Measurements from ENCODE around the gene MAML2. TPM values are rescaled to one million over a fixed set of nuclear protein-coding genes. Genes with fewer than 3 reads are reported as not detected.

The MAML2 gene
- total RNA-seq, 1 experiment from 2014 or later, result 0.11 TPM

DNA sequence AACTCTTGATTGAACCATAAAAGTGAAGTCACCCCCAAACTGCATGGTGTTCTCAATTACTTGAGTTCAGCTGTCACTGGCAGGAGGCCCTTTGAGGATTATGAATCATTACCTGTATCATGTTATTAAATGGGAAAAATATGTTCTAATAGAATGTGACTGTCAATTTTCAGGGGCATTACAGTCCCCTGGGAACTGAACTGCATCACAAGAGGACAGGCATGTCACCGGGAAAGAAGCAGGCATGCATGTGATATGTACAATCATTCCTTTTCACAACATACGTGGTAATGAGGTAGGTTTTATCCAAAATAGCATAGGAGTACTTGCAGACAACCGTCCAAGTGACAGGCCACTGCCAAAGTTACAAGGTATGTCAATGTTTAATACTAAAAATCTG, 165.8 kb downstream of the MAML2 start:
- no peak for DNase-seq
- Histone ChIP-seq H3K9me3 (ENCODE audit: low read length) (no peaks in the 10 kb centered on the region), H3K9me2 (replicated peaks; ENCODE audit: insufficient read depth, low read length) (no peaks in the 10 kb centered on the region), H3K4me1 (ENCODE audit: low read length) (no peaks in the 10 kb centered on the region), H3K9ac (ENCODE audit: low read length) (no peak overlapping the region), H4K20me1 (ENCODE audit: insufficient read depth, low read depth, low read length) (no peaks in the 10 kb centered on the region), H3K4me2 (ENCODE audit: low read depth, low read length, poor library complexity, severe bottlenecking) (no peak overlapping the region), H3K79me2 (ENCODE audit: low read length) (no peaks in the 10 kb centered on the region), H3K4me3 (ENCODE audit: low read length) (no peak overlapping the region), H3K36me3 (ENCODE audit: insufficient read depth, low read length) (no peaks in the 10 kb centered on the region), H2AFZ (ENCODE audit: low read length) (no peak overlapping the region), H3K27me3 (ENCODE audit: low read length) (no peaks in the 10 kb centered on the region), H3K27ac (ENCODE audit: low read length) (no peak overlapping the region)

DNA sequence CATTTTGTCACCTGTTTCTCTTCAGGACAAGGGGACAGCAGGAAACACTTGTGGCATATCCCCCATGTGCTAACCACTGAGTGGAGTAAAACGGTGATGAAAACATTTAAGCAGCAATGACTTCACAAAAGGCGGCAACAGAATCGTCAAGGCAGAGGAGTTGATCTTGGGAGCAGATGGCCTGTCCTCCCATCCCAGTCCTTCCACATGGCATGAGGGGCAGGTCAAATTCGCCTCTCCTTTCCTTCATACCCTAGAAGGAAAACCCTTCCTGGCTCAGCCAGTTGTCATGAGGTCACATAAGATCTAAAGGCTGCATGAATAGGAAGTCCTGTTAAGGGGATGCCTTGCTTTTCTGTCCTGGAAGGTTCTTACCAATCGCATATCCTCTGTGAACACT, 169.1 kb downstream of the MAML2 start:
- H3K9me2 ChIP-seq (replicated peaks; ENCODE audit: insufficient read depth, low read length), result no peaks in the 10 kb centered on the region
- no peaks in the 10 kb centered on the region for H3K36me3 ChIP-seq (ENCODE audit: insufficient read depth, low read length)
- no peak overlapping the region for H3K9ac ChIP-seq (ENCODE audit: low read length)
- no peaks in the 10 kb centered on the region for H3K9me3 ChIP-seq (ENCODE audit: low read length)
- DNase-seq, result no peak
- H2AFZ ChIP-seq (ENCODE audit: low read length), result no peak overlapping the region
- H3K4me2 ChIP-seq (ENCODE audit: low read depth, low read length, poor library complexity, severe bottlenecking), result no peak overlapping the region
- no peak overlapping the region for H3K4me3 ChIP-seq (ENCODE audit: low read length)
- no peak overlapping the region for H3K27ac ChIP-seq (ENCODE audit: low read length)
- no peaks in the 10 kb centered on the region for H3K27me3 ChIP-seq (ENCODE audit: low read length)
- no peaks in the 10 kb centered on the region for H3K79me2 ChIP-seq (ENCODE audit: low read length)
- H4K20me1 ChIP-seq (ENCODE audit: insufficient read depth, low read depth, low read length), result no peaks in the 10 kb centered on the region
- no peaks in the 10 kb centered on the region for H3K4me1 ChIP-seq (ENCODE audit: low read length)

DNA sequence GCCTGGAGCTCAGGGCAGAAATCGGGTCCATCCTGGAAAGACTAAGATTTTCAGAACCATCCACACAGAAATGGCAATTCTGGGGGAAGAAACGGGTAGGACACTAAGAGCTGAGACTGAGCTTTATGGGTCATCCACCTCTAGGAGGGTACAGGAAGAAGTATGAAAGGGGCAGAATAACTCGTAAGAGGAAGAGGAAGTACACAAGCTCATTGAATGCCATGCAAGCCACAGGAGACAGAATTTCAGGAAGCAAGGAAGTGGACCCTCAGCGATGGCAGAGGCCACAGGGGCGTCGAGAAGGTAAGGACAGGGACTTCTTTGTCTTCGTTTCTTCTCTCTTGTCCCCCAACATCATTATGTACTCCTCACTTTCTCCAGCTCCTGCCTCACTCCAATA, 169.6 kb downstream of the MAML2 start:
- Histone ChIP-seq H3K36me3 (ENCODE audit: insufficient read depth, low read length) (no peaks in the 10 kb centered on the region), H3K9me2 (replicated peaks; ENCODE audit: insufficient read depth, low read length) (no peaks in the 10 kb centered on the region), H3K4me1 (ENCODE audit: low read length) (no peaks in the 10 kb centered on the region), H3K79me2 (ENCODE audit: low read length) (no peaks in the 10 kb centered on the region), H3K9ac (ENCODE audit: low read length) (no peak overlapping the region), H3K4me3 (ENCODE audit: low read length) (no peak overlapping the region), H4K20me1 (ENCODE audit: insufficient read depth, low read depth, low read length) (no peaks in the 10 kb centered on the region), H2AFZ (ENCODE audit: low read length) (no peak overlapping the region), H3K9me3 (ENCODE audit: low read length) (no peaks in the 10 kb centered on the region), H3K27me3 (ENCODE audit: low read length) (no peaks in the 10 kb centered on the region), H3K27ac (ENCODE audit: low read length) (no peak overlapping the region), H3K4me2 (ENCODE audit: low read depth, low read length, poor library complexity, severe bottlenecking) (no peak overlapping the region)
- DNase-seq, result no peak

DNA sequence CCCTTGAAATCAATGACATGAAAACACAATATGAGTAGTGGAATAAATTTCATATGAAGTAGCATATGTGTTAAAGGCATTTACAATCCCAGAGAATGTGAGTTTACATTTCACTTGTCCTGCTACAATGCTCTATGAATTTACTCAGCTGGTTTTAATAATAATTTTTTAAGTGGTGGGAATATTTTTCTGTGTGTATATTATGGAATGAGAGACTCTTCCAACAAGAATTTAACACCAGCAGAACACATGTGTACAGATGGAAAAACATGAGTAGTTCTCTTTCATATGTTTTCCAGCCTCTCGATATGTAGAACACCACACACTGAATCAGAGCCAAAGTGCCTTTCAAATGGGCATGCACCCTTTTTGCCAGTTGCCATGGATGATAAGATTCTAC, 170.4 kb downstream of the MAML2 start:
- Histone ChIP-seq H3K4me2 (ENCODE audit: low read depth, low read length, poor library complexity, severe bottlenecking) (no peak overlapping the region), H3K79me2 (ENCODE audit: low read length) (no peaks in the 10 kb centered on the region), H3K36me3 (ENCODE audit: insufficient read depth, low read length) (no peaks in the 10 kb centered on the region), H4K20me1 (ENCODE audit: insufficient read depth, low read depth, low read length) (no peaks in the 10 kb centered on the region), H3K4me1 (ENCODE audit: low read length) (no peaks in the 10 kb centered on the region), H3K4me3 (ENCODE audit: low read length) (no peak overlapping the region), H3K9me2 (replicated peaks; ENCODE audit: insufficient read depth, low read length) (no peaks in the 10 kb centered on the region), H3K9me3 (ENCODE audit: low read length) (no peaks in the 10 kb centered on the region), H3K9ac (ENCODE audit: low read length) (no peak overlapping the region), H2AFZ (ENCODE audit: low read length) (no peak overlapping the region), H3K27ac (ENCODE audit: low read length) (no peak overlapping the region), H3K27me3 (ENCODE audit: low read length) (no peaks in the 10 kb centered on the region)
- DNase-seq, result no peak

DNA sequence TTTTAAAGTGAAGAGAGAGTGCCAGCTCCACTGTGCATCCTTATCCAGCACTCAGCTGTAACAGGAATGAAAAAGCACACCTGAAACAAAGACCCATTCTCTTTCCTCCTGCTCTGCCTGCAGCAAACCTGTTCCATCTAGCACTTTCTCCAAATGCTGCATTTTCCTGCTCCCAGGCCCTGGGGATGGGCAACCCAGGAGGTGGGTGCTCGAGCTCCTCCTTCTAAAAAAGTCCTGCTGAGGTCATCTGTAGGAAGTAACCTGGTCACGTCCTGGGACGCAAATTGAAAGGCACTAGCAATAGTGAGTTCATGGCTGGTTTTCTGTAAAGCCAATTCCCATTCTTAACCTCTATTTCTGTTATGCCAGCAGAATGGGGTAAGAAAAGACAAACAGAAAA, 173.7 kb downstream of the MAML2 start:
- no peak for DNase-seq
- no peaks in the 10 kb centered on the region for H4K20me1 ChIP-seq (ENCODE audit: insufficient read depth, low read depth, low read length)
- no peak overlapping the region for H3K4me3 ChIP-seq (ENCODE audit: low read length)
- no peaks in the 10 kb centered on the region for H3K36me3 ChIP-seq (ENCODE audit: insufficient read depth, low read length)
- no peak overlapping the region for H3K9ac ChIP-seq (ENCODE audit: low read length)
- no peaks in the 10 kb centered on the region for H3K79me2 ChIP-seq (ENCODE audit: low read length)
- H3K27me3 ChIP-seq (ENCODE audit: low read length), result no peaks in the 10 kb centered on the region
- no peak overlapping the region for H3K4me2 ChIP-seq (ENCODE audit: low read depth, low read length, poor library complexity, severe bottlenecking)
- no peak overlapping the region for H2AFZ ChIP-seq (ENCODE audit: low read length)
- no peaks in the 10 kb centered on the region for H3K9me3 ChIP-seq (ENCODE audit: low read length)
- no peak overlapping the region for H3K27ac ChIP-seq (ENCODE audit: low read length)
- H3K4me1 ChIP-seq (ENCODE audit: low read length), result no peaks in the 10 kb centered on the region
- H3K9me2 ChIP-seq (replicated peaks; ENCODE audit: insufficient read depth, low read length), result no peaks in the 10 kb centered on the region

DNA sequence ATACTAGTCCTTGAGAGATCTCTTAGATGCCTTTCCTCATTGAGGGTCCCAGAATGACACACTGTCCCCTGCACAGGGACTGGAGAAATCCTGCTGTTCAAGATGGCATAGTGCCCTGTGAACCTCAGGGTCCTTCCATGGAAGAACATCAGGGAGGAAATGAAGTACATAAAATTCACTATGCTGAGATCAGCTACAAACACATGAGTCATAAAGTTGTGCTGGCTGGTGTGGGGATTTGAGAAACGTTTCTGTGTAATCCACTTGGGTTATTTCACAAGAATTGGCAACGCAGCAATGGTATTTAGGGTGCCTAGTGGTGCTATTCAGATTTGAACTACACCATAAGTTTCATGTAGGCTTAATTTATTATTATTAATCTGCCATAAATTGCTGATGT, 174.4 kb downstream of the MAML2 start:
- Histone ChIP-seq H3K36me3 (ENCODE audit: insufficient read depth, low read length) (no peaks in the 10 kb centered on the region), H3K9me3 (ENCODE audit: low read length) (no peaks in the 10 kb centered on the region), H3K4me1 (ENCODE audit: low read length) (no peaks in the 10 kb centered on the region), H3K27me3 (ENCODE audit: low read length) (no peaks in the 10 kb centered on the region), H3K4me2 (ENCODE audit: low read depth, low read length, poor library complexity, severe bottlenecking) (no peak overlapping the region), H2AFZ (ENCODE audit: low read length) (no peak overlapping the region), H3K4me3 (ENCODE audit: low read length) (no peak overlapping the region), H3K9me2 (replicated peaks; ENCODE audit: insufficient read depth, low read length) (no peaks in the 10 kb centered on the region), H3K27ac (ENCODE audit: low read length) (no peak overlapping the region), H3K9ac (ENCODE audit: low read length) (no peak overlapping the region), H4K20me1 (ENCODE audit: insufficient read depth, low read depth, low read length) (no peaks in the 10 kb centered on the region), H3K79me2 (ENCODE audit: low read length) (no peaks in the 10 kb centered on the region)
- DNase-seq, result no peak

DNA sequence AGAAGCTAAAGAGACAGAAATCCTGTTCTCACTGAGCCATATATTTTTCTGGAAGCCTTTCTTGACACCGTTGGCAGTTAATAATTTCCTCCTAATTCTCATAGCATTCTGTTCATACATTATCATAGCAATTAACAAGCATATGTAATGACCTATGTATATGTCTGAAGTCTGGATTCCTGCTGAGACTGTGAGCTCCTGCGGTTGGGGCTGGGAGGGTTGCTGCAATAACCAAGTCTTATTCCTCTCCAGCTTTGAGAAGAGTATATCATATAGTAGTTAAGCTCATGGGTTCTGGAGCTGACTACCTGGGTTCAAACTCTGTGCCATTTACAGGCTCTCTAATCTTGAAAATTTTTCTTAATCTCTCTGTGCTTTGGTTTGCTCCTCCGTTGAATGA, 175.2 kb downstream of the MAML2 start:
- Histone ChIP-seq H3K4me2 (ENCODE audit: low read depth, low read length, poor library complexity, severe bottlenecking) (no peak overlapping the region), H3K9me2 (replicated peaks; ENCODE audit: insufficient read depth, low read length) (no peaks in the 10 kb centered on the region), H3K36me3 (ENCODE audit: insufficient read depth, low read length) (no peaks in the 10 kb centered on the region), H3K4me3 (ENCODE audit: low read length) (no peak overlapping the region), H3K27ac (ENCODE audit: low read length) (no peak overlapping the region), H4K20me1 (ENCODE audit: insufficient read depth, low read depth, low read length) (no peaks in the 10 kb centered on the region), H3K9me3 (ENCODE audit: low read length) (no peaks in the 10 kb centered on the region), H3K9ac (ENCODE audit: low read length) (no peak overlapping the region), H3K79me2 (ENCODE audit: low read length) (no peaks in the 10 kb centered on the region), H3K27me3 (ENCODE audit: low read length) (no peaks in the 10 kb centered on the region), H3K4me1 (ENCODE audit: low read length) (no peaks in the 10 kb centered on the region), H2AFZ (ENCODE audit: low read length) (no peak overlapping the region)
- DNase-seq, result no peak

DNA sequence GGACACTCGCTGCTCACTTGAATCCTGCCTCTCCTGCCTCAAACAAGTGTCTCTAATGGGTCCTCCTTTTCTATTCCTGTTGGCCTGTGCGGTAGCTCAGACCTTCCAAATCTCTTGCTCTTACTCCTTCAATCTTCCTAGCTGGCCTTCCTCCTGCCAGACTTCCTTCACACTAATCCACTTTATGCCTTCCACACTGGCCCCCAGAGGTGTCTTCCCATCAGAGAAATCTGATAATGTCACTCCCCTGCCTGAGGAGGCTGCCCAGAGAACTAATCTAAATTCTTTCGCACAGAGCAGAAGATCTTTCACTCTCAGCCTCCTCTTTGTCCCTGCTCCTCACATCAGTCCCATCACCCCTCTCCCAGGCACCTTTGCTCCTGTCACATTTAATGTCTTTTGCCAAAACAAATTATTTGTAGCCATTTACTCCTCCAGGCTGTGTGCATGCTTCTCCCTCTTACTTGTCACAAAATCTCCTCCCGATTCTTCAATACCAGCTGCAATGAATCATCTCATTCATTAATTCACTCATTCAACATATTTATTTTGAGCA, 175.7 kb downstream of the MAML2 start:
- H3K27ac ChIP-seq (ENCODE audit: low read length), result no peak overlapping the region
- no peaks in the 10 kb centered on the region for H3K79me2 ChIP-seq (ENCODE audit: low read length)
- no peak overlapping the region for H2AFZ ChIP-seq (ENCODE audit: low read length)
- no peaks in the 10 kb centered on the region for H4K20me1 ChIP-seq (ENCODE audit: insufficient read depth, low read depth, low read length)
- H3K4me3 ChIP-seq (ENCODE audit: low read length), result no peak overlapping the region
- no peaks in the 10 kb centered on the region for H3K36me3 ChIP-seq (ENCODE audit: insufficient read depth, low read length)
- H3K4me2 ChIP-seq (ENCODE audit: low read depth, low read length, poor library complexity, severe bottlenecking), result no peak overlapping the region
- no peaks in the 10 kb centered on the region for H3K27me3 ChIP-seq (ENCODE audit: low read length)
- no peaks in the 10 kb centered on the region for H3K4me1 ChIP-seq (ENCODE audit: low read length)
- H3K9ac ChIP-seq (ENCODE audit: low read length), result no peak overlapping the region
- no peak for DNase-seq
- H3K9me3 ChIP-seq (ENCODE audit: low read length), result no peaks in the 10 kb centered on the region
- H3K9me2 ChIP-seq (replicated peaks; ENCODE audit: insufficient read depth, low read length), result no peaks in the 10 kb centered on the region

All from Karpas-422 (cell line).